ENCODE results near the gene REX1BD. TPM values are rescaled to one million over a fixed set of nuclear protein-coding genes. Genes with fewer than 3 reads are reported as not detected.

Gene REX1BD
- total RNA-seq (2021; ENCODE audit: unreplicated experiment) (97.1 TPM), Bru-seq, nascent RNA (percentile 71 among the genes with signal in this experiment), BruChase-seq, experiment 1, labeled RNA remaining after a 6-hour chase (percentile 72 among the genes with signal in this experiment), BruChase-seq, experiment 2, labeled RNA remaining after a 2-hour chase (percentile 72 among the genes with signal in this experiment)
- 107 and 110 TPM in 2 replicates for polyA plus RNA-seq (2012)
- long read RNA-seq, transcript REX1BD-205 (4 exons, 1,081 nt) = minor isoform, 19 of 196 reads
- long read RNA-seq, transcript REX1BD-202 (5 exons, 702 nt) = minor isoform, 9 of 196 reads
- long read RNA-seq, transcript REX1BD-201 (5 exons, 839 nt) = minor isoform, 27 of 196 reads
- long read RNA-seq, transcript REX1BD-203 (1 exons, 2,465 nt) = major isoform, 64 of 196 reads
- long read RNA-seq, partial matches to known transcripts = 61 of 196 reads
- long read RNA-seq, other reads (novel, unspliced or antisense) = 9 of 196 reads

DNA sequence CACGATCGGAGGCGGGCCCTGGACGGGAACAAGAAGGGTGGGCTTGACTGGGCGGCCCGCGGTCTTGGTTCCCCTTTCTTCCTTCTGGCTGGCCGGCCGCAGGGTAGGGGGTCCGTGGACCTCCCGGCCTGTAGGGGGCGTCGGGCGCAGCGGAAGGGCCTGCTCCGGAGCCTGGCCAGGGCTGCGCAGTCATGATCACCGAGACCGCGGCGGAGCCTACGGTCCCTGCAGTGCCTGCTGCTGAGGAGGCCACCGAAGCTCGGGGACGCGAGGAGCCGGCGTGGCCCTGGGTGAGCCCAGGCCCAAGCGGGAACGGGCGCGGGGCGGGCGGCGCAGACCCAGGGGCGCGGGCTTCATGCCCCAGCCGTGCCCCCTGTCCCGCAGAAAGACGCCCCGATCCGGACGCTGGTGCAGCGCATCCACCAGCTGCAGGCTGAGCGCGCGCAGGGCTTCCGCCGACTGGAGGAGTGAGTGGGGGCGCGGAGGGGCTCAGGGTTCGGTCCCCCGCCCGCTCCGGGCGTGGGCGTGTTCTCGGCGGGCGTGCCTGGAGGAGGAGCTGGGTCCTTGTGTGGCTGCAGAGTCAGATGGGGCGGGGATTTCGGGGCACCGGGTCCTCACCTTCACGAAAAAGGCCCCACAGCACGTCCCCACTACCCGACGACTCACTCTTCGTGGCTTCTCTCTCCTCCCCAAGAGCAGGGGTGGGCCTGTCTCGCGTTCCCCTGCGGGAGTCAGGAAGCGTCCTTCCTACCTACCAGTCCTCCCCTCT is at the start of gene REX1BD:
TSS of gene REX1BD (plus strand) at position 188 of the 769 bp plus-strand sequence. CDS start at position 192, 4 bp downstream.
- no peaks in the 10 kb centered on the region for H3K9me3 ChIP-seq (ENCODE audit: control insufficient read depth in 1 of 2, insufficient read depth in 1 of 2, low read depth in 1 of 2, low read length in 2 of 2)
- peak within 1 kb of the TSS; percentile 100 for H3K27ac ChIP-seq (ENCODE audit: low read depth, low read length)
- H3K36me3 ChIP-seq (ENCODE audit: control insufficient read depth in 1 of 2, insufficient read depth in 2 of 2, low read length in 2 of 2) = 0 out of 4 replicates have a peak, but pooled peaks cover 0 to 4% of the 10 kb centered on the region in 2 experiments
- ChIA-PET CTCF (interaction anchor here (0.9 to 7.5 kb wide), 15 partner anchors 8 to 309 kb away, joined by 3 to 39 read pairs (median 3); partner anchors contain the start of genes KXD1 and UBA52), POLR2A (interaction anchor here (0.6 to 4.3 kb wide), 5 partner anchors 8 to 46 kb away, joined by 3 to 23 read pairs (median 6); partner anchors contain the start of genes KXD1 and UBA52), RAD21 (ENCODE audit: low non-redundant PET in 1 of 2, low total read pairs in 2 of 2, uncharacterized antibody in 2 of 2, unreplicated experiment in 2 of 2) (interaction anchor here in 1 of 2 experiments (0.7 to 1.7 kb wide), 2 partner anchors 17 to 87 kb away, joined by 3 to 4 read pairs; partner anchors contain the start of gene UBA52)
- DNase-seq (ENCODE audit: low read depth, low spot score) (no peak), ATAC-seq (peak; percentile 71)
- no TSS peak for BruUV-seq (replicated peaks)
- H3K4me2 ChIP-seq (ENCODE audit: low read length) = peak within 1 kb of the TSS; percentile 88
- H3K4me3 ChIP-seq (replicated peaks in 1 of 2; ENCODE audit: low read depth in 1 of 2, low read length in 2 of 2) = peak within 1 kb of the TSS; percentile 67 to 89
- no peaks in the 10 kb centered on the region for H3K27me3 ChIP-seq (ENCODE audit: insufficient read depth, low read length)
- H3K79me2 ChIP-seq (ENCODE audit: insufficient read depth, low read length) = peaks cover 13% of the 10 kb centered on the region; the same call in 1 of the 2 replicates
- no peak within 1 kb of the TSS for H2AFZ ChIP-seq (ENCODE audit: low read depth, low read length, poor library complexity, severe bottlenecking)
- H3K4me1 ChIP-seq (ENCODE audit: control insufficient read depth in 1 of 2, insufficient read depth in 2 of 2, low read length in 2 of 2) = peaks cover 15 to 33% of the 10 kb centered on the region in 2 experiments
- peak within 1 kb of the TSS; percentile 97 for H3K9ac ChIP-seq (ENCODE audit: low read length)
- H4K20me1 ChIP-seq (ENCODE audit: insufficient read depth) = no peaks in the 10 kb centered on the region
- intact Hi-C loops (cut with micrococcal nuclease) = loop anchor here (2.0 kb wide), 1 partner anchor 88 kb away; no protein-coding TSS in a partner anchor
- H3K9me2 ChIP-seq (ENCODE audit: insufficient read depth) = no peaks in the 10 kb centered on the region
- TF ChIP-seq TCF7L2 (IDR thresholded peaks at IDR 0.05; ENCODE audit: borderline replicate concordance, extremely low read depth, insufficient read depth, insufficient read length) (peak; percentile 16), FOSL1 (IDR thresholded peaks at IDR 0.05; ENCODE audit: low read depth) (no peak), SIN3A (IDR thresholded peaks at IDR 0.05; ENCODE audit: low read depth) (peak; percentile 68; the same call in 1 of the 2 replicates), ZNF274 (IDR thresholded peaks at IDR 0.05; ENCODE audit: low read depth, low read length) (no peak), SP1 (IDR thresholded peaks at IDR 0.05; ENCODE audit: low read depth) (peak; percentile 37; the same call in 1 of the 2 replicates), YY1 (IDR thresholded peaks at IDR 0.05; ENCODE audit: extremely low read depth, insufficient replicate concordance, low read depth, low read length) (peak; percentile 46), ZFX (IDR thresholded peaks at IDR 0.05) (peak; percentile 75; the same call in 1 of the 2 replicates), CEBPB (IDR thresholded peaks at IDR 0.05; ENCODE audit: low read depth) (no peak), EGR1 (IDR thresholded peaks at IDR 0.05; ENCODE audit: low read depth) (peak; percentile 90)
- TF ChIP-seq, protein P1, sequence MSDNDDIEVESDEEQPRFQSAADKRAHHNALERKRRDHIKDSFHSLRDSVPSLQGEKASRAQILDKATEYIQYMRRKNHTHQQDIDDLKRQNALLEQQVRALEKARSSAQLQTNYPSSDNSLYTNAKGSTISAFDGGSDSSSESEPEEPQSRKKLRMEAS (IDR thresholded peaks at IDR 0.05) = peak; percentile 69; the same call in 1 of the 2 replicates
- TF ChIP-seq, protein P2, sequence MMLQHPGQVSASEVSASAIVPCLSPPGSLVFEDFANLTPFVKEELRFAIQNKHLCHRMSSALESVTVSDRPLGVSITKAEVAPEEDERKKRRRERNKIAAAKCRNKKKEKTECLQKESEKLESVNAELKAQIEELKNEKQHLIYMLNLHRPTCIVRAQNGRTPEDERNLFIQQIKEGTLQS (IDR thresholded peaks at IDR 0.05) = no peak
- TF ChIP-seq, protein P3, sequence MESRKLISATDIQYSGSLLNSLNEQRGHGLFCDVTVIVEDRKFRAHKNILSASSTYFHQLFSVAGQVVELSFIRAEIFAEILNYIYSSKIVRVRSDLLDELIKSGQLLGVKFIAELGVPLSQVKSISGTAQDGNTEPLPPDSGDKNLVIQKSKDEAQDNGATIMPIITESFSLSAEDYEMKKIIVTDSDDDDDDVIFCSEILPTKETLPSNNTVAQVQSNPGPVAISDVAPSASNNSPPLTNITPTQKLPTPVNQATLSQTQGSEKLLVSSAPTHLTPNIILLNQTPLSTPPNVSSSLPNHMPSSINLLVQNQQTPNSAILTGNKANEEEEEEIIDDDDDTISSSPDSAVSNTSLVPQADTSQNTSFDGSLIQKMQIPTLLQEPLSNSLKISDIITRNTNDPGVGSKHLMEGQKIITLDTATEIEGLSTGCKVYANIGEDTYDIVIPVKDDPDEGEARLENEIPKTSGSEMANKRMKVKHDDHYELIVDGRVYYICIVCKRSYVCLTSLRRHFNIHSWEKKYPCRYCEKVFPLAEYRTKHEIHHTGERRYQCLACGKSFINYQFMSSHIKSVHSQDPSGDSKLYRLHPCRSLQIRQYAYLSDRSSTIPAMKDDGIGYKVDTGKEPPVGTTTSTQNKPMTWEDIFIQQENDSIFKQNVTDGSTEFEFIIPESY (IDR thresholded peaks at IDR 0.05; ENCODE audit: extremely low read depth, insufficient replicate concordance, low read length) = no peak
- TF ChIP-seq, protein P4, sequence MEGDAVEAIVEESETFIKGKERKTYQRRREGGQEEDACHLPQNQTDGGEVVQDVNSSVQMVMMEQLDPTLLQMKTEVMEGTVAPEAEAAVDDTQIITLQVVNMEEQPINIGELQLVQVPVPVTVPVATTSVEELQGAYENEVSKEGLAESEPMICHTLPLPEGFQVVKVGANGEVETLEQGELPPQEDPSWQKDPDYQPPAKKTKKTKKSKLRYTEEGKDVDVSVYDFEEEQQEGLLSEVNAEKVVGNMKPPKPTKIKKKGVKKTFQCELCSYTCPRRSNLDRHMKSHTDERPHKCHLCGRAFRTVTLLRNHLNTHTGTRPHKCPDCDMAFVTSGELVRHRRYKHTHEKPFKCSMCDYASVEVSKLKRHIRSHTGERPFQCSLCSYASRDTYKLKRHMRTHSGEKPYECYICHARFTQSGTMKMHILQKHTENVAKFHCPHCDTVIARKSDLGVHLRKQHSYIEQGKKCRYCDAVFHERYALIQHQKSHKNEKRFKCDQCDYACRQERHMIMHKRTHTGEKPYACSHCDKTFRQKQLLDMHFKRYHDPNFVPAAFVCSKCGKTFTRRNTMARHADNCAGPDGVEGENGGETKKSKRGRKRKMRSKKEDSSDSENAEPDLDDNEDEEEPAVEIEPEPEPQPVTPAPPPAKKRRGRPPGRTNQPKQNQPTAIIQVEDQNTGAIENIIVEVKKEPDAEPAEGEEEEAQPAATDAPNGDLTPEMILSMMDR (IDR thresholded peaks at IDR 0.05 in 2 of 3, conservative IDR thresholded peaks at IDR 0.05 in 1 of 3; ENCODE audit: borderline replicate concordance in 1 of 3, insufficient read depth in 1 of 3, low read depth in 2 of 3, low read length in 2 of 3) = peak; percentile 72 to 93 (median 85)

All from HCT116 (cell line).